ENCODE data around the gene FAAP20. TPM values are rescaled to one million over a fixed set of nuclear protein-coding genes. Genes with fewer than 3 reads are reported as not detected.

The FAAP20 gene
- total RNA-seq, 1 donor from 2014 or later = 50.6 TPM

- DNase-seq (ENCODE audit: low read depth) = no peak
- TF ChIP-seq, protein P1, sequence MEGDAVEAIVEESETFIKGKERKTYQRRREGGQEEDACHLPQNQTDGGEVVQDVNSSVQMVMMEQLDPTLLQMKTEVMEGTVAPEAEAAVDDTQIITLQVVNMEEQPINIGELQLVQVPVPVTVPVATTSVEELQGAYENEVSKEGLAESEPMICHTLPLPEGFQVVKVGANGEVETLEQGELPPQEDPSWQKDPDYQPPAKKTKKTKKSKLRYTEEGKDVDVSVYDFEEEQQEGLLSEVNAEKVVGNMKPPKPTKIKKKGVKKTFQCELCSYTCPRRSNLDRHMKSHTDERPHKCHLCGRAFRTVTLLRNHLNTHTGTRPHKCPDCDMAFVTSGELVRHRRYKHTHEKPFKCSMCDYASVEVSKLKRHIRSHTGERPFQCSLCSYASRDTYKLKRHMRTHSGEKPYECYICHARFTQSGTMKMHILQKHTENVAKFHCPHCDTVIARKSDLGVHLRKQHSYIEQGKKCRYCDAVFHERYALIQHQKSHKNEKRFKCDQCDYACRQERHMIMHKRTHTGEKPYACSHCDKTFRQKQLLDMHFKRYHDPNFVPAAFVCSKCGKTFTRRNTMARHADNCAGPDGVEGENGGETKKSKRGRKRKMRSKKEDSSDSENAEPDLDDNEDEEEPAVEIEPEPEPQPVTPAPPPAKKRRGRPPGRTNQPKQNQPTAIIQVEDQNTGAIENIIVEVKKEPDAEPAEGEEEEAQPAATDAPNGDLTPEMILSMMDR (IDR thresholded peaks at IDR 0.05; ENCODE audit: insufficient read depth, low read length, poor library complexity, severe bottlenecking) = no peak
- Histone ChIP-seq H3K4me3 (ENCODE audit: low read depth, low read length) (no peak overlapping the region), H3K36me3 (ENCODE audit: control insufficient read depth, insufficient read depth, low read length) (peaks cover 3% of the 10 kb centered on the region), H3K27me3 (ENCODE audit: control insufficient read depth, insufficient read depth, low read length) (no peaks in the 10 kb centered on the region)
Measured at GRCh38 chr1:2239013-2239370, 44.4 kb upstream of the FAAP20 start.

DNA sequence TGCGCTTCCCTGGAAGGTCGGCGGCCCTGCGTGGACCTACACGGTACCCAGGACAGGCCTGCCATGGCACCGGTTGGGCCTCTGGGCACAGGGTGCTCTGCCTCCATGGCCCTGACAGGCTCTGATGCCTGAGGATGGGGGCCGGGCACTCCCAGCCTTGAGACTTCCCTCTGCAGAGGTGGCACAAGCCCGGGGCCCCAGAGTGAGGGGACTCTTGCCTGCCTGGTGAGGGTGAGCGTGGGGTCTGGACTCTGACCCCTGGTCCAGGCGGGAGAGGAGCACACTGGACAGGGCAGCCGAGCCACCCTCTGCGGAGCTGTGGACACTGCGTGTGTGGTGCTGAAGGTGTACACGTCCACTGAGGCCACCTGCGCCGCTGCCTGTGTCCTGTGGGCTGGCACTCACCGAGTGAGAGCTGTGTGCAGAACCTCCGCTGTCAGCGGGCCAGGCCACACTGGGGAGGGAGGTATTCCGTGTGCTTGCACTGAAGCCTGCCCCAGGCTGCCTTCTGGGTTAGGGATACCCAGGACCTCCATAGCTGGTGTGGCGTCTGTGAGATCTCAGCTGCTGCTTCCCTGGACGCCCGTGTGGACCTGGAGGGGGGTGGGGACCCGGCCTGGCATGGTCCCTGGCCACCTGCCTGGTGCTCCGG lies 43.9 kb upstream of the FAAP20 start:
- TF ChIP-seq, protein P1 (IDR thresholded peaks at IDR 0.05; ENCODE audit: insufficient read depth, low read length, poor library complexity, severe bottlenecking) = no peak
- Histone ChIP-seq H3K36me3 (ENCODE audit: control insufficient read depth, insufficient read depth, low read length) (peaks cover 3% of the 10 kb centered on the region), H3K27me3 (ENCODE audit: control insufficient read depth, insufficient read depth, low read length) (no peaks in the 10 kb centered on the region), H3K4me3 (ENCODE audit: low read depth, low read length) (no peak overlapping the region)
- DNase-seq (ENCODE audit: low read depth) = no peak

DNA sequence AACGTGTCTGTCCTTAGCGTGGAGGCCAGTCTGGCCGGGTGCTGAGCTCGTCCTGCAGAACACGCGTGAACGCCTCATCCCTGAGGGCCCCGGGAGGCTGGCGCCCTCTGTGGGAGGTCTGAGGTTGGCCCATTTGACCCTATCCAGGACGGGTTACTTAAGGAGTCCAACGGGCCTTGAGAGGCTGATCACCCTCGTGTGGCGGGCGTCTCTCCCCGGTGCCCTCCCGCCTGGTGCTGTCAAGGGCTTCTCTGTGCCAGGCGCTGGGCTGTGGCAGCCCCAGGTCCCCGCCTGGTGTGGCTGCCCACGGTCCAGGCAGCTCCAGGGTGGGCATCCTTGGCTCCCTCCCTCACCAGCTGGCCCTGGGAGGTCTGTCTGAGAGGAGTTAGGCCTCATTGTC lies 43.2 kb upstream of the FAAP20 start:
- TF ChIP-seq, protein P1 (IDR thresholded peaks at IDR 0.05; ENCODE audit: insufficient read depth, low read length, poor library complexity, severe bottlenecking) = peak; percentile 15
- DNase-seq (ENCODE audit: low read depth) = no peak
- no peak overlapping the region for H3K4me3 ChIP-seq (ENCODE audit: low read depth, low read length)
- H3K27me3 ChIP-seq (ENCODE audit: control insufficient read depth, insufficient read depth, low read length) = no peaks in the 10 kb centered on the region
- peaks cover 3% of the 10 kb centered on the region for H3K36me3 ChIP-seq (ENCODE audit: control insufficient read depth, insufficient read depth, low read length)

DNA sequence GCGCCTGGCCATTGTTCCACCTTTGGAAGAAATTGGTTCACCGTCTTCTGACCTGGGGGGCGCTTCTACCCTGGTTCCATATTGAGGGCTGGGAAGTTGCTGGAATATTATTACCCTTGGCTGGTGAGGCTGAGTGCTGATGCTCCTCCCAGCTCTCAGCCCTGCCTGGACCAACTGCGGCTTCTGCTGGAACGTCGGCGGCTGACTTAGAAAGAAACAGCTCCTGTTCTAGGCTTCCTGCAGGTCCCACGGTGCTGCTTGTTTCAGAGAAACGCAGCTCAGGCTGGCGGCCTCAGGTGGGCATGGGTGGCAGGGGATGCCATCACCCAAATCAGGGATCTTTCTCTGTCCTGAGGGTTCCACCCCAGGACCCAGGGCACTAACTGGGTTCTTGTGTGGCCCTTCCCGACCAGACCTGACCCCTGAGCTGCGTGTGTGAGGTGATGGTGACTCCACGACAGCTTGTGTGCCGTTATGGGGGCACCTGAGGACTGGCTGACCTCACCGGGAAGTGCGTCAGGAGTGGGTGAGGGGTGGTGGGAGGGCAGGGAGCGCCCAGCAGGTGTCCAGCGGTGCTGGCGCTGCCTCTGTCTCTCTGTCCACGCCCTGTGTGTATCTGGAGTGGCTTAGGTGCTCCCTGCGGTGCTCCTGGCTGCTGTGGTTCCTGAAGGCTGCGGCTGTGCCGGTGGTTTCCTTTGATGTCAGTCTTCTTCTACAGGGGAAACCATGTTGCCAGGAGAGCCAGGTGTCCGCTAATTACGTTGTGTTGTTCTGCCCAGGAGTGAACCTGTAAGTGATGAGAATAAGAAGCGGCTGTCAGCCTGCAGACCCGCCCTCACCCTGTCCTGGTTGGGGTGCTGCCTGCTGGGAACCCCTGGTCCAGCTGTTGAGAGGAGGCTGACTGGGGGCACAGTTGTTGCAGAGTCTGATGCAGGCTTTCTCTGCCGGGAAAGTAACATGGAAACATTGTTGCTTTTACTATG lies 42.4 kb upstream of the FAAP20 start:
- TF ChIP-seq, protein P1 (IDR thresholded peaks at IDR 0.05; ENCODE audit: insufficient read depth, low read length, poor library complexity, severe bottlenecking) = no peak
- DNase-seq (ENCODE audit: low read depth) = no peak

DNA sequence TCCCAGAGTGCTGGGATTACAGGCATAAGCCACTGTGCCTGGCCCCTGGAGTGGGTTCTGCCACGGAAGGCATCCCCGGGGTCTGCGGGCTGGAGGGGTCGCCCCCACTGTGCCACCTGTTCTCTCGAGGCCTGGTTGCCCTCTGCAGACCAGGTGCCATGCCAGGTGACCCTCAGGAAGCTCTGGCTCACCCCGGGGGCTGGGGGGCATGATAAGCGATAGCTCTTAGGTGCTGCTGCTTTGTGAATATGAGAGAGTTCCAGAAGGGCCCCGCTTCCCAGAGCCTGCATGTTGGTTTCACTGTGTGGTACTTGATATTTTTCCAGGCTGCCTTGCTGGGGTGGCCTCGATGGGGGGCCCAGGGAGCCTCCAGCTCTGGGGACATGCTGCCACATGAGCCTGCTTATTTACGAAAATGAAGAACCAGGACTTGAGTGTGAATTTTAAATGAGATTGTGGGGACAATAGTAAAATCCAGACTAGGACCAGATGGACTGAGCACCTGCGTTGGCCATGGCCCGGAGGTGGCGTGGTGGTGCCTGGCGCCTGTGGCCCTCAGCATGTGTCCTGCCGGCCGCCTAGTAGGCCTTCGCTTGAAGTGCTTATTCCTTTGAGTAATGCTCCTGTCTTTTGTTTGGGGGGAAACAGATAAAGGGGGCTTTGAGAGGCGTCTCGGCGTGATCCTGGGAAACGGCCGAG lies 40.9 kb upstream of the FAAP20 start:
- TF ChIP-seq, protein P1 (IDR thresholded peaks at IDR 0.05; ENCODE audit: insufficient read depth, low read length, poor library complexity, severe bottlenecking) = no peak
- no peaks in the 10 kb centered on the region for H3K36me3 ChIP-seq (ENCODE audit: control insufficient read depth, insufficient read depth, low read length)
- no peak overlapping the region for H3K4me3 ChIP-seq (ENCODE audit: low read depth, low read length)
- no peak for DNase-seq (ENCODE audit: low read depth)
- H3K27me3 ChIP-seq (ENCODE audit: control insufficient read depth, insufficient read depth, low read length) = no peaks in the 10 kb centered on the region

More for the DNA sequence above, 42.4 kb upstream of the FAAP20 start:
- no peaks in the 10 kb centered on the region for H3K27me3 ChIP-seq (ENCODE audit: control insufficient read depth, insufficient read depth, low read length)
- H3K36me3 ChIP-seq (ENCODE audit: control insufficient read depth, insufficient read depth, low read length) = peaks cover 3% of the 10 kb centered on the region
- H3K4me3 ChIP-seq (ENCODE audit: low read depth, low read length) = no peak overlapping the region
